Ascending aorta (tissue), 2 donors: Measurements from ENCODE around the gene INAFM1. TPM values are rescaled to one million over a fixed set of nuclear protein-coding genes. Genes with fewer than 3 reads are reported as not detected.
A peak's percentile ranks its signal among the peaks of the same experiment; 100 is the strongest.
"Not testable (repeated sequence)": the region's sequence is repeated elsewhere in the genome, so short reads cannot be mapped to it uniquely, and the experiment has no call there.

Experiments
- DNase-seq, 2 donors: peaks; one replicate each; pipeline ENCODE4 v3.0.0-alpha.2; 2019; ENCODE audit warnings: low spot score in 2 of 2
- H3K27ac ChIP-seq, 2 donors: fragments of 200-600 bp; sonication (generic); one replicate each; pipeline ENCODE4 v1.5.1; 2016 to 2017; ENCODE audit warnings: mild to moderate bottlenecking in 1 of 2
- H3K27me3 ChIP-seq: fragments of 200-600 bp; sonication (generic); one replicate; pipeline ENCODE4 v1.5.1; 2017
- H3K36me3 ChIP-seq, 2 donors: fragments of 200-600 bp; sonication (generic); one replicate each; pipeline ENCODE4 v1.5.1; 2016
- H3K4me1 ChIP-seq, 2 donors: fragments of 200-600 bp; sonication (generic); one replicate each; pipeline ENCODE4 v1.5.1; 2016 to 2017; ENCODE audit warnings: mild to moderate bottlenecking in 1 of 2
- H3K4me3 ChIP-seq, 2 donors: fragments of 200-600 bp; sonication (generic); one replicate each; pipeline ENCODE4 v1.5.1; 2016 to 2017; ENCODE audit warnings: mild to moderate bottlenecking in 1 of 2
- H3K9me3 ChIP-seq, 2 donors: fragments of 200-600 bp; sonication (generic); one replicate each; pipeline ENCODE4 v1.5.1; 2016
- CTCF ChIP-seq, 3 experiments: fragments of 200-600 bp in 2 of 3; fragments of 450-650 bp in 1 of 3; sonication (generic) in 2 of 3; IDR thresholded peaks; one replicate each; pipeline ENCODE4 v1.5.1; 2016 to 2019; ENCODE audit warnings: antibody characterized with exemption in 3 of 3, mild to moderate bottlenecking in 1 of 3, moderate library complexity in 1 of 3
- intact Hi-C: fragments of 100-400 bp; cut with DNase I; formaldehyde crosslinking; loops from one replicate; pipeline ENCODE4 v1.15.1; 2023
- total RNA-seq: library from RNA; depleted of rRNA; stranded (reverse); fragments of >200 nt; gene quantifications from one replicate; pipeline ENCODE4 v1.1.0, GENCODE V29; 2016

The INAFM1 gene
- total RNA-seq, 1 donor from 2014 or later, result 33.7 TPM

- no peak for TF ChIP-seq CTCF (IDR thresholded peaks at IDR 0.05)
- no peaks in the 10 kb centered on the region for H3K27me3 ChIP-seq
- DNase-seq, result peak; percentile 99 to 100
- peak overlapping the region; percentile 96 to 98 for H3K27ac ChIP-seq
- H3K4me1 ChIP-seq, result peaks cover 0 to 29% of the 10 kb centered on the region in 2 donors
- intact Hi-C loops, result loop anchor here (1.0 to 2.0 kb wide), 6 partner anchors 17 to 596 kb away; partner anchors contain the start of genes ARHGAP35, DACT3, INAFM1 and TMEM160
- H3K36me3 ChIP-seq, result peaks cover 27 to 36% of the 10 kb centered on the region in 2 donors
- peak overlapping the region; percentile 64 to 72 for H3K4me3 ChIP-seq
- H3K9me3 ChIP-seq, result no peaks in the 10 kb centered on the region
Observed at GRCh38 chr19:47256693-47257410, 17.8 kb upstream of the INAFM1 start.

GRCh38 chr19:47257411-47258169 is 17.1 kb upstream of the INAFM1 start:
- DNase-seq, result peak in 1 of 2 donors; percentile 79
- Histone ChIP-seq H3K4me3 (peak overlapping the region; percentile 42 to 72), H3K27ac (peak overlapping the region; percentile 96 to 98), H3K36me3 (peaks cover 31 to 43% of the 10 kb centered on the region in 2 donors), H3K27me3 (no peaks in the 10 kb centered on the region), H3K4me1 (peaks cover 0 to 29% of the 10 kb centered on the region in 2 donors), H3K9me3 (no peaks in the 10 kb centered on the region)
- no peak for TF ChIP-seq CTCF (IDR thresholded peaks at IDR 0.05)
- intact Hi-C loops, result loop anchor here (1.0 to 2.0 kb wide), 3 partner anchors 17 to 596 kb away; partner anchors contain the start of genes ARHGAP35, DACT3 and INAFM1

- H3K36me3 ChIP-seq, result peaks cover 37 to 52% of the 10 kb centered on the region in 2 donors
Observed at GRCh38 chr19:47258434-47258833, 16.3 kb upstream of the INAFM1 start.

GRCh38 chr19:47258895-47259555 is 15.7 kb upstream of the INAFM1 start:
- Histone ChIP-seq H3K9me3 (no peaks in the 10 kb centered on the region), H3K4me1 (peaks cover 0 to 29% of the 10 kb centered on the region in 2 donors), H3K27ac (peak overlapping the region; percentile 96 to 98), H3K36me3 (peaks cover 37 to 58% of the 10 kb centered on the region in 2 donors), H3K27me3 (no peaks in the 10 kb centered on the region), H3K4me3 (peak overlapping the region in 1 of 2 donors; percentile 72)
- intact Hi-C loops, result no loop called here
- no peak for TF ChIP-seq CTCF (IDR thresholded peaks at IDR 0.05)
- no peak for DNase-seq

More at GRCh38 chr19:47258434-47258833, 16.3 kb upstream of the INAFM1 start:
- Histone ChIP-seq H3K9me3 (no peaks in the 10 kb centered on the region), H3K27me3 (no peaks in the 10 kb centered on the region), H3K27ac (peak overlapping the region; percentile 96 to 98), H3K4me1 (peaks cover 0 to 29% of the 10 kb centered on the region in 2 donors), H3K4me3 (peak overlapping the region; percentile 42 to 72)
- TF ChIP-seq CTCF (IDR thresholded peaks at IDR 0.05), result no peak
- no peak for DNase-seq
- intact Hi-C loops, result no loop called here

- no peaks in the 10 kb centered on the region for H3K9me3 ChIP-seq
- TF ChIP-seq CTCF (IDR thresholded peaks at IDR 0.05), result no peak
- peaks cover 0 to 28% of the 10 kb centered on the region in 2 donors for H3K4me1 ChIP-seq
- intact Hi-C loops, result no loop called here
- H3K27me3 ChIP-seq, result no peaks in the 10 kb centered on the region
- no peak for DNase-seq
- no peak overlapping the region for H3K27ac ChIP-seq
- no peak overlapping the region for H3K4me3 ChIP-seq
- H3K36me3 ChIP-seq, result peaks cover 50 to 71% of the 10 kb centered on the region in 2 donors
Observed at GRCh38 chr19:47260476-47260875, 14.2 kb upstream of the INAFM1 start.

- H3K27ac ChIP-seq, H3K27me3 ChIP-seq, H3K4me3 ChIP-seq, DNase-seq, H3K9me3 ChIP-seq, intact Hi-C loops: not testable (repeated sequence)
- Histone ChIP-seq H3K4me1 (peaks cover 0 to 22% of the 10 kb centered on the region in 2 donors), H3K36me3 (peaks cover 65 to 84% of the 10 kb centered on the region in 2 donors)
Observed at GRCh38 chr19:47261946-47262793, 12.5 kb upstream of the INAFM1 start.
